Activated CD4-positive, alpha-beta T cell treated with anti-CD3 and anti-CD28 coated beads, Interleukin-2, amount 50 U/mL, for 4 hours (primary cell): ENCODE data around the gene ARVCF.

Experiments used
- DNase-seq, 2 experiments: peaks; one replicate each; pipeline ENCODE4 v3.0.0-alpha.2; 2020

Gene ARVCF

GRCh38 chr22:20014526-20015186, 2.0 kb downstream of the ARVCF start:
- DNase-seq = no peak

- DNase-seq = no peak
Observed at GRCh38 chr22:20013382-20013871, 3.2 kb downstream of the ARVCF start.

GRCh38 chr22:20012741-20013331, 3.8 kb downstream of the ARVCF start:
- DNase-seq = no peak

GRCh38 chr22:20011993-20012740, 4.5 kb downstream of the ARVCF start:
- no peak for DNase-seq

- DNase-seq = no peak
Observed at GRCh38 chr22:20011123-20011992, 5.3 kb downstream of the ARVCF start.

GRCh38 chr22:20010307-20011122, 6.1 kb downstream of the ARVCF start:
- no peak for DNase-seq

DNA sequence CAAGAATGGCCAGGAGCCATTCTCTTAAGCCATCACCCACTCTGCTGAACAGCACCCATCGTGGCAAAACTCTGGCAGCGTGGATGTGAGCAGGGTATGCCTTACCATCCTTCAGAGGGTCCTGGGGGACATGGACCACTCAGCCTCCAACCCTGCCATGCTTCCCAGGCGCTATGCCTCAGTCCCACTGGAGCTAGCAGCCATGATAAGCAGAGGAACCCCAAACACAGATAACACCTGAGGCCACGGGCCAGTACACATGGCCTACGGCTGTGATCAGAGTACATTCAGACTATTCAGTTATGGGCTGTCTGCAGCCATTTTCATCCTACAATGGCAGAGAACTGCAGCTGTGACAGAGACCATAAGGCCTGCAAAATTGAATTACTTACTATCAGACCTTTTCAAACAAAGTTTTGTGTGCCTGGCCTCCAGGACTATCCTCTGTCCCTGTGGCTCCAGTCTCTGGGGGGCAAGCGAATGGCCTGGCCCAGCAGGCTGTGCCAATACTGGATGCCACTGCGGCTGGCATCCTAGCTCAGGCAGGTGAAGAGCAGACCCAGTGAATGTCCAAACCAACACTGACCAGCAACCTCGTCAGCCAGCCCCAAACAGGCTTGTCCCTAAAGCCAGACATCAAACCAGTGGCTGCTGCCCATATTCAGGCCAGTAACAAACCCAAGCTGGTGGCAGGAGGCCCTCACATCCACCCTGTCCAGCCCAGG, 6.9 kb downstream of the ARVCF start:
- no peak for DNase-seq

DNA sequence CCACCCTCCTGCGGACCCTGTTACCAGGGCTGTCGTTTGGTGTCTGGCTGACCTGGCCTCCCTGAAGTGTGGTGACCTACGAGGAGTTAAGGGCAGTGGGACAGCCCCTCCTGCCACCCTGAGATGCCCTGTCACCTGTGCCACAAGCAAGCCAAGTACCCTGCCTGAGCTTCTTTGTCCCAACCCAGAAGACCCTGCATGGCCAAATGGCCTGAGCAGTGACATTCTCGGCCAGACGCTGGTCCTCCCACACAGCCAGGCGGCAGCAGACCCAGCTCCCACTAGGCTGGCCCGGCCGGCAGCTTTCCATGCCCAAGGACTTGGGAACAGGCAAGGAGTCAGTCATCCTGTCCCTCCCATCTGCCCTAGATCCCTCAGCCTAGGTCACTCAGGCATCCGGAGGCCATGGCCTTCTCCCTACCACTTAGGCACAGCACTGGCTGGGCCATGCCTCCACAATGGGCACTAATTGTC, 7.6 kb downstream of the ARVCF start:
- DNase-seq = no peak

- DNase-seq = no peak
Observed at GRCh38 chr22:20008221-20008995, 8.2 kb downstream of the ARVCF start.

DNA sequence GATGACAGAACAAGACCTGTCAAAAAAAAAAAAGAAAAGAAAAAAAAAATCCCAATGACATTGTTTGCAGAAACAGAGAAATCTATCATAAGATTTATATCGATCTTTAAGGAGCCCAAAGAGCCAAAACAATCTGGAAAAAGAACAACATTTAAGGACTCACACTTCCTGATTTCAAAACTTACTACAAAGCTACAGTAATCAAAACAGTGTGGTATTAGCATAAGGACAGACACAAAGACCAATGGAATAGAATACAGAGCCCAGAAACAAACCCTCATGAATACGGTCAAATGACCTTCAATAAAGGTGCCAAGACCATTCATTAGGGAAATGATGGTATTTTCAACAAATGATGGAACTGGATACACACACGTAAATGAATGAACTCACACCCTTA, 12.2 kb downstream of the ARVCF start:
- no peak for DNase-seq

- no peak for DNase-seq
Observed at GRCh38 chr22:20003304-20003703, 13.3 kb downstream of the ARVCF start.

DNA sequence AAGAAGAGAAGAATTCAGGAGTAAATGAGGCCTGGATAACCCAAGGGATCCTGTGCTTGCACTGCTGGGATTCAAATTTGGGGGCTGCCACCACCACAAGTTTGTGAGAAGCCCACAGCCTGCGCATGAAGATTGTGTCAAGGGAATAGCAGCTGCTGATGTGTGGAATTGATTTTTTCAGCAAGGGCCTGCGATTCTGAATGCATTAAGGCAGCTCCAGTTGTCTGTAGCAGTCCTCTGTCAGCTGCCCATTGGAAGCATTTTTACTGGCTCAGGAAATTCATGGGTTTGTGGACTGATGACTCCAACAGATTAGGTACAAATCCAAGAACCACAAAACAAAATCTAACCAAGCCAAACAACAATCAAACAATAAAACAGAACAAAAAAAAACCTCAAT, 14.0 kb downstream of the ARVCF start:
- no peak for DNase-seq

- DNase-seq = no peak
Observed at GRCh38 chr22:20002128-20002527, 14.5 kb downstream of the ARVCF start.

- no peak for DNase-seq
Observed at GRCh38 chr22:20001082-20001638, 15.5 kb downstream of the ARVCF start.

DNA sequence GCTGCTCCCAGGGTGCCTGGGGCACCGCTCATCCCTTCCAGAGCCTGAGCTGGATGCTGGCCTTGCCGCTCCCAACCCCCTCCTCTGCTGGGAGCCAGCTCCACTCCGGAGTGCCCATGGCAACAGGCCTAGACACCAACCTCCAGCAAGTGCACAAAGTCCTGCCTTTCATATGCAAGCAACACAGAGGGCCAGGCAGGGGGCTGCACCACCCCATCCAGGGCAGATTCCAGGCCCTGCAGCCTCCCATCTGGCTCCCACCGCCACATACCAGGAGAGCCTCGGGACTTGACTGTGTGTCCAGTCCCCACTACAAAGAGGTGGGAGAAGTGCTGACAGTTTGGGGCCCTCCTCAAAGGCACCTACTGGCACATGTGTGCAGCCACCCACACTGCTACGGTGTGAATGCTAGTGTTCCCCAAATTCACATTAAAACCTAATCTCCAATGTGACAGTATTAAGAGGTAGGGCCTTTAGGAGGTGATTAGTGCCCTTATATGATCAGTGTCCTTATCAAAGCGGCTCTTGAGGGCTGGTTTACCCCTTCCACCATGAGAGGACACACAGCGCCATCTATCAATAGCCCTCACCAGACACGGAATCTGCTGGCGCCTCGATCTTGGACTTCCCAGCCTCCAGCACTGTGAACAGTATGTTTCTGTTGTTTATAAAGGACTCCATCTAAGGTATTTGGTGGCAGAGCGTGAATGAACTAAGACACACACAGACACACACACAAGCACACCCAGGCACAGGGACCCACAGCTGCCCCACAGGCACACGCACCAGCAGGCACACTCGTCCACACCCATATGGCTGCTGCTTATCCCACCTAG, 16.2 kb downstream of the ARVCF start:
- no peak for DNase-seq

DNA sequence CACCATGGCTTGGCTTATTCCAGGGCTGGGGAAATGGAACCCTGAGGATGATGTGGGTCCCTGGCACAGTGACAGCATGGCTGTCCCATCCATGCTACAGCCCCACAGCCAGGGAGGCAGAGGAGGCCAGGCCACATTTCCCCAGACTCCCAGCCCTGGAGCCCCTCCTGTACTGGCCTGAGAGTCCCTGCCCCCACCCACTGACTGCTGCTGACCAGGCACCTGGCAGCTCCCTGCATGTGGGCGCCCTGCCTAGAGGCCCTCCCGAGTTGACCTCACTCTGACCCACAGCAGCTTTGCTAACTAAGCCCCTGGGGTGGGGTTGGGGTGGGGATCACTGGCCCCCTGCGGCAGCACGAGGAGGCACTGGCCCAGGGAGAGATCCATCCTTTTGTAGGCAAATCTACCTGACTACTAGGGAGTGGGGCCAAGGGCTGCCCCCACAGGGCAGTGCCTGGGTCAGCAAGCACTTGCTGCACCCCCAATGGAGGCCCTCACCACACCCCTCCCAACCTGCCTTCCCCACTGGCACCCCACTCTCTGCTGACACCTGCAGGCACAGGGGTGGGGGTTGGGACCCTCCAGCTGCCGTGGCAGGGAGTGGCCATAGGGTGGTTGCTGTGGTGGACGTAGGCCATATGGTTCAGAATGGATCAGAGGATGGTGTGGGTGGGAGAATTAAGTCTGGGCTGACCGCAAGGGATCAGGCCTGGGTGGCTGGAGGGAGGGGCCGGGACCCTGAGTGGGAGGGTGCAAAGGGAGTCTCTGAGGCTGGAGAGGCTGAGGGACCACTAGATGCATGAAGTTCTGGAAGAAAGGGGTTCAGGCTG, 17.4 kb downstream of the ARVCF start:
- DNase-seq = no peak

DNA sequence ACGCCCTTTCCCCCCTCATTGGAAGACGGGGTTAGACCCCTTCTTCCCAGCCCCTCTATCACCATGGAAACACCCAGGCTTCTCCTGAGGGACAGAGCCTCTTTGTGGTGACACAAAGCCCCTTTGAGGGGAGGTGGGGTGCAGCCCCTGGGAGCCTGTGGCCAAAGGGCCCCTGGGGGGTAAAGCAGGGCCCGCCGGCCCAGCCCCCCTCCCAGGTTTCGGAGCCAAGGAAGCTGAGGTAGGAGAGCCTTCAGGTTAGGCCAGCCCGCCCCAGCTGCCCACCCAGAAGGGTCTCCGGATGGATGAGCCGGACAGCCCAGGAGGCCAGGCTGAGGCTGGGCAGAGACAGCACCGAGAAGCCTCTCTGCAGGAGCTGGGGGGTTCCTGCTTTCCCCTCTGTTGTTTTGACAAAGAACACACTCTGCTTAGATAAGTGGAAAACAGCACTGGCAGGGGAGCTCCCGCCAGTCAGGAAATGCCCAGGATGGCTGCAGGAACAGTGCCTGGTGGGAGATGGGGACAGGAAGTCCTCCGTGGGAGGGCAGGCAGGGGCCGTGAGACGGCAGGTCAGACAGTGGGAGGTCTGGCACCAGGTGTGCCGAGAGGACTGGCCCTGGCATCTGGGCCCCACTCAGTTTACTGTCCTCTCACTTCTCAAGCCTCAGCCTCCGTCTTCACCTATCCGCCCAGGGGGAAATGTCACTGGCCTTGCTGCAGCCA, 18.2 kb downstream of the ARVCF start:
- no peak for DNase-seq
